GM20431 (cell line): Measurements from ENCODE around the gene DRD2.

Source experiments
- in situ Hi-C: fragments of 300-500 bp; cut with MseI, MboI; formaldehyde crosslinking; loops from one replicate; pipeline ENCODE4 v1.15.0; 2020; ENCODE audit warnings: low sequenced_read_pairs; ENCODE audit not compliant: unreplicated experiment

DRD2 gene

GRCh38 chr11:113405724-113406478, 69.3 kb downstream of the DRD2 start:
- in situ Hi-C loops, result no loop called here

- in situ Hi-C loops, result no loop called here
These were observed 70.3 kb downstream of the DRD2 start for GRCh38 chr11:113404859-113405430.

GRCh38 chr11:113401718-113402117, 73.5 kb downstream of the DRD2 start:
- in situ Hi-C loops, result no loop called here

GRCh38 chr11:113400631-113401230, 74.5 kb downstream of the DRD2 start:
- in situ Hi-C loops, result no loop called here

- in situ Hi-C loops, result no loop called here
These were observed 76.3 kb downstream of the DRD2 start for GRCh38 chr11:113398669-113399430.

DNA sequence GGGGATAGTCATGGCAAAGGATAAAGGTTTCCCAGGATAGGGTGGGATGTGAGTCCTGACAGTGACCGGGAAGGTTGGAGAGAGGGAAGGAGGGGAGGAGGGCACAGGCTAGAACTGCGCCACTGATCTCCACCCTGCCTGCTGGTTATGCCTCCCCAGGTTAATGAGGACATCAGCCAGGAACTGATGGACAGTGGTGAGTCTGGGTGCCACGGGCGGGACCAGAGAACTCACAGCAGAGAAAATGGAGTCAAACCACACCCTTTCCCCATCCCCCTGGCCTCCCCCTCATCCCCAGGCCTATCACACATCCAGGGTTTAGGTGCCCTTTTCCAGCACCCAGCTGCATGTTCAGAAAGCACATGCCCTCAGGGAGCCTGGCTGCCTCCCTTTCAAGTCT, 77.4 kb downstream of the DRD2 start:
- in situ Hi-C loops, result no loop called here

DNA sequence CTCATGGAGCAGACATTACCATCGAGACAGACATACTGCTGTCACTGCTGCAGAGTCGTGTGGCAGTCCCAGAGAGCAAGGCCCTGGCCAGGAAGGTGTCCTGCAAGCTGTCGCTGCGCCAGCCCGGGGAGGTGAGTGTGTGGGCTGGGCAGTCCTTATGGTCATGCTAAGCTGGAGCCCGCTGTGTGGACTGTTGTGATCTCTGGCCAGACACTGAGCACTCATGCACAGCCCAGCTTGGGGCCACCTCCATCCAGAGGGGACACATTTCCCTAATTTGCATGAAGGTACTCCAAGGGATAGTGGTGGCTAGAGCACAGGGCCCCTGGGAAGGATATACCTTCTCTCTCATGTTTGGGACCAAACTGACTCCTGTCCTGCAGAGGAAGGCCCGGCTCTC, 78.0 kb downstream of the DRD2 start:
- in situ Hi-C loops, result no loop called here

- in situ Hi-C loops, result no loop called here
These were observed 78.5 kb downstream of the DRD2 start for GRCh38 chr11:113396690-113397089.

DNA sequence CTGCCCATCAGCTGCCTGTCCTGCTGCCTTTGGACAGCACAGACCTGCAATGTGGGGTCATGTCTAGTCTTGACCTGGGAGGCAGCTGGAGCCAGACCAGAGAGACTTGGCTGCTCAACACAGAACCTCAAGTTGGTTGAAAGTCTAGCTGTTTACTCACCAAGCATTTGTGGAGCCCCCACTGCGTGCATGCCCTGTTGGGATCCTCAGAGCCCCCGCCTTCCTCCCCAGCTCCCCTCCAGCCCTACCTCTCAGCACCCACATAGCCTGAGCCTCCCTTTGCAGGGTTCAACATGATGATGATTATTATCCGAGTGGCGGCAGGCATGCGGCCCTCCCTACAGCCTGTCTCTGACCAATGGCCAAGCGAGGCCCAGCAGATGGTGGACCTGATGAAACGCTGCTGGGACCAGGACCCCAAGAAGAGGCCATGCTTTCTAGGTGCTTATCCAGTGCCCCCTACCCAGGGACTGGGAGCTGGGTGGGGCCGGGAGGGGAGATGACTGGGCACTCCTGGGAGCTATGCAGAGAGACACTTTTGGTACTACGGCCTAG, 79.3 kb downstream of the DRD2 start:
- in situ Hi-C loops, result no loop called here

- in situ Hi-C loops, result no loop called here
These were observed 80.3 kb downstream of the DRD2 start for GRCh38 chr11:113394919-113395318.

GRCh38 chr11:113393501-113393985, 81.7 kb downstream of the DRD2 start:
- in situ Hi-C loops, result no loop called here

GRCh38 chr11:113392236-113392921, 82.8 kb downstream of the DRD2 start:
- in situ Hi-C loops, result no loop called here

- in situ Hi-C loops, result no loop called here
These were observed 85.9 kb downstream of the DRD2 start for GRCh38 chr11:113389272-113389671.

- in situ Hi-C loops, result no loop called here
These were observed 87.5 kb downstream of the DRD2 start, which contains the start of gene ANKK1 for GRCh38 chr11:113387605-113388211. Gene ANKK1 (plus strand): TSS chr11:113387779. CDS start chr11:113387885, 106 bp downstream.

DNA sequence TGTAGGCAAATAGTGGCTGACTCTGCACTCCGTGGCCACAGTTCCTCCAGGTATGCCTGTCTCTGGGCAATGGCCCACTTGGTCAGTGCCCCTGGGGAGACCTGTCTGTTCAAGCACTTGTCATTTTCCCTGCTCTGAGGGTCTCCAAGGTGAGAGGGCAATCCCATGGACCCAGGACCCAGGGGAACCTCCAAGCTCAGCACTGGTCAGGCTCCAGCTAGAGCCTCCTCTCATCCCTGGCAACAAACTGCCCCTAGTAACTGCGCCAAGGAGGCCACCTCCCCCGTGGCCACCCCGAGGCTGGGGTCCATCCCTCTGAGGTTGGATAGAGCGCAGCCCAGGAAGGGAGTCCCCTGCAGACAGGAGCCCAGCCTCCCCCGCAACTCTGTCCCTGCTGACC, 88.3 kb downstream of the DRD2 start:
- in situ Hi-C loops, result no loop called here

DNA sequence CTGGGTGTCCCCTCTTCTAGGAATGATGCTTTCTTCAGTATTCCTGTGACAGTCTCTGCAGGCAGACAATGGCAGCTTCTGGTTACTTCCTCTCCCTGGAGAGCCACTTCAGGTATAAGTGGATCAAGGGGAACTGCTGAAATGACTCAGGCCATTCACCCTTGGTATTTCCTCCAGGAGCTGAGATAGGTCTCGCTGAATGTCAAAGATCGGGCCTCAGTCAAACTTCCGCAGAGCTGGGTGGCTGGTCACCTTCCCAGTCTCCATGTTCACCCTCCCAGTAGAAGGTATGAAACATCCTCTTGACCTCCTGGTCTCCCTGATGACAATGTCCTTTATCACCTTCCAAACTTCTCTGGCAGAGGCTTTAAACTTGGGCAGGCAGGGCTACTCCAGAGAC, 89.4 kb downstream of the DRD2 start:
- in situ Hi-C loops, result no loop called here

- in situ Hi-C loops, result no loop called here
These were observed 90.6 kb downstream of the DRD2 start for GRCh38 chr11:113384551-113384950.

- in situ Hi-C loops, result no loop called here
These were observed 93.1 kb downstream of the DRD2 start for GRCh38 chr11:113382121-113382520.

DNA sequence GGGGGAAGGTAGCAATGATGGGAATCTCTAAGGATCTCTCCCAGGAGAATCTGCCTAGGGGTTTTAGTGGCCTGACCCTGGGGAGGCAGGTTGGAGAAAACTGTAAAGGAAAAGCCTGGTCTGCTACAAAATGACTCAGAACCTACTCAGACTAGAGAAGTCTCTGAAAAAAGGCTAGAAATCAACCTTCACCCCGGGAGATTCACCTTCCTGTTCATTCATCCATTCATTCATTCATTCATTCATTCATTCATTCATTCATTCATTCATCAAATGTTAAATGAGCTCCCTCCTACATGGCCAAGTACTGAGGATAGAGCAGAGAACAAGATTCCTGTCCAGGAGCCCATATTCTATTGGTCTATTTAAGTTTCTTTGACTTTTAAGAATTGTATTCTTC, 96.5 kb downstream of the DRD2 start:
- in situ Hi-C loops, result no loop called here
